ENCODE data around the gene COX10. TPM values are rescaled to one million over a fixed set of nuclear protein-coding genes. Genes with fewer than 3 reads are reported as not detected.

COX10 gene
- total RNA-seq, 2 experiments from 2014 or later: 21.1 to 24.9 TPM

DNA sequence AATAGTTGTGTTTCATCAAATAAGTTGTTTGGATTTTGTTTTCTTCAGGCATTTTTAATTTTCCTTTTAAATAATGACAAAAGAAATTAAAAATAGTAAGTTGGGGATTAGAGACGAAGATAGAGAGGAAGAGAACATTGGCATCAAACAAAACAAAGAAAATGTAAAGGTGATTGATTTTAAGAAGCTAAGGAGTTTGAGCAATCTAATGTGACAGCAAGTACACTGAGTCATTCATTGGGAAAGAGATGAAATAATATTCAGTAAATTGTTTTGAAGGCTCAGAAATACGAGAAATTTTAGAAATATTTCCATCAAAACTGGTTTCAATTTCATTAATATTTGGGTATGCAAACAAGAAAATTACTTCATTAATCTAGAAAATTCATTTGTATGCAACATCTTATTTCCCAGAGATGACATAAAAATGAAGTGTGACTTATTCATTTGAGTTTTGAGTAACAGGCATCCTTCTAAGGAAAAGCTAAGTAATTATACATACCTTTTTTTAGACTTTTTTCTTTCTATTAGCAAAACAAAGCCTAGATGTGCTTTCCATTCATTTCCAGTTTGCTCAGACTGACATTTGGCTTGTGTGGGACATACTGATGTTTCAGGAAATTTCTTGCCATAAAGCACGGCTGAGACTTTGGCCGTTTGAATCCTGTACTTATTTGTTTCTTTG lies 66.7 kb downstream of the COX10 start:
- Histone ChIP-seq H4K20me1 (ENCODE audit: insufficient read depth, low read length) (peaks cover 8% of the 10 kb centered on the region; the same call in 1 of the 2 replicates), H3K9me2 (ENCODE audit: insufficient read depth, low read length) (no peaks in the 10 kb centered on the region), H3K4me1 (ENCODE audit: insufficient read depth, low read length, poor library complexity, severe bottlenecking) (no peaks in the 10 kb centered on the region), H3K79me2 (ENCODE audit: insufficient read depth, low read depth, low read length) (no peaks in the 10 kb centered on the region), H3K4me3 (ENCODE audit: low read depth, low read length, poor library complexity, severe bottlenecking) (no peak overlapping the region), H3K9me3 (ENCODE audit: low read length) (no peaks in the 10 kb centered on the region), H3K36me3 (ENCODE audit: insufficient read depth, low read length) (no peaks in the 10 kb centered on the region), H2AFZ (ENCODE audit: low read length) (no peak overlapping the region), H3K27ac (ENCODE audit: low read depth, low read length, poor library complexity, severe bottlenecking) (no peak overlapping the region), H3K4me2 (ENCODE audit: low read length) (no peak overlapping the region)
- intact Hi-C loops (cut with micrococcal nuclease; ENCODE audit: unreplicated experiment): no loop called here
- TF ChIP-seq EZH2phosphoT487 (IDR thresholded peaks at IDR 0.05; ENCODE audit: borderline replicate concordance, low read depth, low read length): no peak
- no peak for DNase-seq (ENCODE audit: low spot score)
- BruUV-seq (replicated peaks): no TSS peak
- ChIA-PET POLR2A (interaction anchor here (0.6 to 1.0 kb wide), 3 partner anchors 91 to 1197 kb away, joined by 3 to 4 read pairs (median 3); no protein-coding TSS in a partner anchor), CTCF (ENCODE audit: unreplicated experiment) (no interaction called here)

- BruUV-seq (replicated peaks): no TSS peak
- Histone ChIP-seq H3K36me3 (ENCODE audit: insufficient read depth, low read length) (no peaks in the 10 kb centered on the region), H3K4me3 (ENCODE audit: low read depth, low read length, poor library complexity, severe bottlenecking) (no peak overlapping the region), H4K20me1 (ENCODE audit: insufficient read depth, low read length) (0 out of 2 replicates have a peak, but pooled peaks cover 4% of the 10 kb centered on the region), H2AFZ (ENCODE audit: low read length) (no peak overlapping the region), H3K79me2 (ENCODE audit: insufficient read depth, low read depth, low read length) (no peaks in the 10 kb centered on the region), H3K4me1 (ENCODE audit: insufficient read depth, low read length, poor library complexity, severe bottlenecking) (no peaks in the 10 kb centered on the region), H3K9me3 (ENCODE audit: low read length) (no peaks in the 10 kb centered on the region), H3K4me2 (ENCODE audit: low read length) (no peak overlapping the region), H3K9me2 (ENCODE audit: insufficient read depth, low read length) (no peaks in the 10 kb centered on the region), H3K27ac (ENCODE audit: low read depth, low read length, poor library complexity, severe bottlenecking) (no peak overlapping the region)
- POLR2A ChIA-PET: no interaction called here
- DNase-seq (ENCODE audit: low spot score): no peak
- CTCF ChIA-PET (ENCODE audit: unreplicated experiment): no interaction called here
- no peak for TF ChIP-seq EZH2phosphoT487 (IDR thresholded peaks at IDR 0.05; ENCODE audit: borderline replicate concordance, low read depth, low read length)
- intact Hi-C loops (cut with micrococcal nuclease; ENCODE audit: unreplicated experiment): no loop called here
Measured at GRCh38 chr17:14138649-14139048, 69.3 kb downstream of the COX10 start.

DNA sequence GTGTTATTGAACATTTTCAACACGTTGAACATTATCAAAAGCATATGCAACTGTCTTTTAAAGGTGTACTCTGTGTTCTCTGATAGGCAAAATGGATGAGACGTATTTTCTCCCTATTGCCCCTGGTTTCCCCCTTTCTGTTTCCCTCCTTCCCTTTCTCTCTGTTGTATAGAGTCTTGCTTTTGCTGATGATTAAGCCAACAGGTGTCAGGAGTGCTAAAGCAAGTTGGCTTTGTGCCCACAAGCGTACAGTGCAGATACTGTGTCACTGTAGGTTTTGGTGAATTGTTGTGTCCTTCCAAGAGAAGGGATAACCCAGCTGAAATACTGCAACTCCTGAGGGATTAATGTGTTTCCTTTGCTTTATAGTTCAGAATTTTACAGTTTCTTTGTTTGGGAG lies 74.4 kb downstream of the COX10 start:
- CTCF ChIA-PET (ENCODE audit: unreplicated experiment): no interaction called here

More for the DNA sequence above, 74.4 kb downstream of the COX10 start:
- H3K4me1 ChIP-seq (ENCODE audit: insufficient read depth, low read length, poor library complexity, severe bottlenecking): no peaks in the 10 kb centered on the region
- no peak overlapping the region for H3K4me2 ChIP-seq (ENCODE audit: low read length)
- 0 out of 2 replicates have a peak, but pooled peaks cover 7% of the 10 kb centered on the region for H3K9me3 ChIP-seq (ENCODE audit: low read length)
- POLR2A ChIA-PET: interaction anchor here (0.6 kb wide), 1 partner anchor 539 kb away, joined by 3 read pairs; no protein-coding TSS in a partner anchor
- H3K36me3 ChIP-seq (ENCODE audit: insufficient read depth, low read length): no peaks in the 10 kb centered on the region; the same call in 1 of the 2 replicates
- intact Hi-C loops (cut with micrococcal nuclease; ENCODE audit: unreplicated experiment): no loop called here
- TF ChIP-seq CTCF (conservative IDR thresholded peaks at IDR 0.05; ENCODE audit: low read length) (no peak), EZH2phosphoT487 (IDR thresholded peaks at IDR 0.05; ENCODE audit: borderline replicate concordance, low read depth, low read length) (no peak)
- no peak overlapping the region for H3K4me3 ChIP-seq (ENCODE audit: low read depth, low read length, poor library complexity, severe bottlenecking)
- H3K79me2 ChIP-seq (ENCODE audit: insufficient read depth, low read depth, low read length): no peaks in the 10 kb centered on the region
- no TSS peak for BruUV-seq (replicated peaks)
- DNase-seq (ENCODE audit: low spot score): no peak
- H3K27ac ChIP-seq (ENCODE audit: low read depth, low read length, poor library complexity, severe bottlenecking): no peak overlapping the region
- H4K20me1 ChIP-seq (ENCODE audit: insufficient read depth, low read length): no peaks in the 10 kb centered on the region
- no peak overlapping the region for H2AFZ ChIP-seq (ENCODE audit: low read length)
- no peaks in the 10 kb centered on the region for H3K9me2 ChIP-seq (ENCODE audit: insufficient read depth, low read length)

Measured in OCI-LY7 (cell line).